ENCODE data around the gene COL3A1.

DNA sequence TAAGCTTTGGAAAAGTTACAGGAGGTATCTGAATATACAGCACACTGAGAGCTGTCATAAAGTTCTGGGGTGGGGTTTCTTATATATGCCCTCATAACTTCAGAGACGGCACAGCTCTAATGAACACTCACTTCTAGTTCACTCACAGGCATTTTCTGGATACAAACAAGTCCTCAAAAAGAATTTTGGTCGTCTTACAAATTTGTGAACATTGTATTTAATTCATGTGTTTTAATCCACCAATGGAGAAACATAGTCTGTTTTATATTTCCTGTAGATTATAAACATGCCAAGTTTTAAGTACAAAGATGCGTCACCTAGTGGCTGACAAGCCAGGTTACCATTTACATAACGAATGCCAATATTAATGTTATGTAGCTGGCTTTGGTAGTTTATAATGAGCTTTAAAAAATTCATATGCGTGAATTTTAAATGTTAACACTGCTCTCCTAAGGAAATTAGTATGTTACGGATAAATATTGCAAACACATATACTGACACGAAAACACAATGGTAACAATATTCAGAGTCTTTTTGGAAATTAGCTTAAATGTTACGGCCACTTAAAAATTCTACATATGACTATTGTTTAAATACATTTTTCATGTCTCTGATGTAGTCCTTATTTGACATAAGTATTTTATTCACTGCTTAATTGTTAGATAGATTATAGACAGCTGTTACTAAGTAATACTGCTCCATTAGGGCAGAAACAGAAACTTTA lies 2.5 kb downstream of the COL3A1 start:
- TF ChIP-seq ZNF274 (IDR thresholded peaks at IDR 0.05; ENCODE audit: low read depth, low read length) (no peak), YY1 (IDR thresholded peaks at IDR 0.05; ENCODE audit: insufficient read depth, insufficient read length) (no peak), SUZ12 (IDR thresholded peaks at IDR 0.05; ENCODE audit: extremely low read depth, insufficient read depth, insufficient read length) (no peak)
